GM12865 (cell line): Measurements from ENCODE around the gene LIN37.
A peak's percentile ranks its signal among the peaks of the same experiment; 100 is the strongest.

ENCODE experiments used
- DNase-seq: peaks from one replicate; pipeline ENCODE4 v3.0.0; 2010; ENCODE audit warnings: low read depth
- H3K4me3 ChIP-seq: 2 replicates; pipeline ENCODE4 v1.5.1; 2011; ENCODE audit warnings: mild to moderate bottlenecking, low read depth, low read length, control low read depth
- TF ChIP-seq, protein P1 (sequence below): IDR thresholded peaks from 2 replicates; pipeline ENCODE4 v1.5.1; 2011; ENCODE audit warnings: low read length, control low read depth, low read depth, inconsistent platforms; ENCODE audit not compliant: insufficient read depth; ENCODE audit errors: missing control alignments

Gene LIN37

GRCh38 chr19:35738021-35738886, 10.1 kb upstream of the LIN37 start:
- no peak overlapping the region for H3K4me3 ChIP-seq
- DNase-seq, result no peak
- TF ChIP-seq, protein P1, sequence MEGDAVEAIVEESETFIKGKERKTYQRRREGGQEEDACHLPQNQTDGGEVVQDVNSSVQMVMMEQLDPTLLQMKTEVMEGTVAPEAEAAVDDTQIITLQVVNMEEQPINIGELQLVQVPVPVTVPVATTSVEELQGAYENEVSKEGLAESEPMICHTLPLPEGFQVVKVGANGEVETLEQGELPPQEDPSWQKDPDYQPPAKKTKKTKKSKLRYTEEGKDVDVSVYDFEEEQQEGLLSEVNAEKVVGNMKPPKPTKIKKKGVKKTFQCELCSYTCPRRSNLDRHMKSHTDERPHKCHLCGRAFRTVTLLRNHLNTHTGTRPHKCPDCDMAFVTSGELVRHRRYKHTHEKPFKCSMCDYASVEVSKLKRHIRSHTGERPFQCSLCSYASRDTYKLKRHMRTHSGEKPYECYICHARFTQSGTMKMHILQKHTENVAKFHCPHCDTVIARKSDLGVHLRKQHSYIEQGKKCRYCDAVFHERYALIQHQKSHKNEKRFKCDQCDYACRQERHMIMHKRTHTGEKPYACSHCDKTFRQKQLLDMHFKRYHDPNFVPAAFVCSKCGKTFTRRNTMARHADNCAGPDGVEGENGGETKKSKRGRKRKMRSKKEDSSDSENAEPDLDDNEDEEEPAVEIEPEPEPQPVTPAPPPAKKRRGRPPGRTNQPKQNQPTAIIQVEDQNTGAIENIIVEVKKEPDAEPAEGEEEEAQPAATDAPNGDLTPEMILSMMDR, result no peak

GRCh38 chr19:35738887-35739229, 9.5 kb upstream of the LIN37 start:
- DNase-seq, result no peak
- TF ChIP-seq, protein P1, result no peak

GRCh38 chr19:35739275-35740107, 8.9 kb upstream of the LIN37 start:
- TF ChIP-seq, protein P1, result no peak
- DNase-seq, result no peak

More at GRCh38 chr19:35738887-35739229, 9.5 kb upstream of the LIN37 start:
- H3K4me3 ChIP-seq, result no peak overlapping the region

GRCh38 chr19:35740108-35740422, 8.3 kb upstream of the LIN37 start:
- no peak for DNase-seq
- H3K4me3 ChIP-seq, result peak overlapping the region; percentile 58
- TF ChIP-seq, protein P1, result no peak

More at GRCh38 chr19:35739275-35740107, 8.9 kb upstream of the LIN37 start:
- peak overlapping the region; percentile 58 for H3K4me3 ChIP-seq

- TF ChIP-seq, protein P1, result no peak
- H3K4me3 ChIP-seq, result peak overlapping the region; percentile 58
- peak; percentile 97 for DNase-seq
These were observed 7.8 kb upstream of the LIN37 start for GRCh38 chr19:35740423-35741202.

DNA sequence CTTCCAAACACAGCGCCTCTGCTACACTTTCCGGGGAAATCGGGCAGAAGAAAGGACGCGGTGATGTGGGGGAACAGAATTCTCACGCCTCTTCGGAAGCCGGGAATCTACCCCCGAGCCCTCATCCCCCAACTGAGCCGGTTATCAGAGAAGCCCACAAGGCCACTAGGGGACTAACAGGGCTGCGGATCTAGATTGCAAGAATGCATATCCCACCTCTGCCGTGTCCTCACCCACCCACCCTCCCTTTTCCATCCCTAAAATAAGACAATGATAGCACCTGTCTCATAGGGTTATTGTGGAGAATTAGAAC, 7.2 kb upstream of the LIN37 start:
- TF ChIP-seq, protein P1, result no peak
- no peak for DNase-seq
- peak overlapping the region; percentile 58 for H3K4me3 ChIP-seq
